GM21786 (cell line): ENCODE data around the gene NUDT17.
A peak's percentile ranks its signal among the peaks of the same experiment; 100 is the strongest.
"Not testable (repeated sequence)": the region's sequence is repeated elsewhere in the genome, so short reads cannot be mapped to it uniquely, and the experiment has no call there.

Experiments
- ATAC-seq: cut with Tn5 transposase; IDR thresholded peaks from one replicate; pipeline ENCODE4 v1.9.1; 2021; ENCODE audit not compliant: unreplicated experiment

The NUDT17 gene

DNA sequence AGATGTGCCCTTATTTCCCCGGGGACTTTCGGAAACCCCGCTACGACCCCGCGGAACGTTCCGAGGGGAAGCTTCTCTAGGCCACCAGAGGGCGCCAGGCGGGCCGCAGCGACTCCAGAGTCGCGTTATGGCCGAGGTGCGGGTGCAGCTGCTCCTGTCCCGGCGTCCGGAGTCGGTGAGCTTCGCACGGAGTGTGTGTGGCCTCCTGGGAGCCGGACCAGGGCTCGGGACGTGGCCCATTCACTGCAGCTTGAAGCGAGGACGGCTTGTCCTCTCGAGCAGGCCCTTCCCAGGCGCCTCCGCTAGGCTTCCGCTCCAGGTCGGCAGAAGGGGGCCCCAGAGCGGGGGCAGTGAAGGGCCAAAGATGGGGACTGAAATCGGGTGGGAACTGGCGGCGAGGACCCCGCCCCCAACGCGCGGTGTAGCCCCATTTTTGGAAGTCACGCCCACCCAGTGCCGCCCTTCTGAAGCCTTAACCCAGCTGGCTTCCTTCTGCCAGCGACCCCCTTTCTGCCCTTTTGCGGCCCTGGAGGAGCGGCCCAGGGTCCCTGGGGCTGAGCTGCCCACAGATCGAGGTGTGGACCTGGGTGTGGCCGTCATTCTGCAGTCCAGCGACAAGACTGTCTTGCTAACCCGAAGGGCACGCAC, at the start of gene NUDT17:
NUDT17 (plus strand) TSS at position 117 of the 648 bp plus-strand sequence; CDS start at position 128, 11 bp downstream.
- ATAC-seq, result peak; percentile 53

- no peak for ATAC-seq
Observed at GRCh38 chr1:145796753-145797152, 48.7 kb upstream of the NUDT17 start.

- no peak for ATAC-seq
Observed at GRCh38 chr1:145799806-145800205, 45.6 kb upstream of the NUDT17 start.

DNA sequence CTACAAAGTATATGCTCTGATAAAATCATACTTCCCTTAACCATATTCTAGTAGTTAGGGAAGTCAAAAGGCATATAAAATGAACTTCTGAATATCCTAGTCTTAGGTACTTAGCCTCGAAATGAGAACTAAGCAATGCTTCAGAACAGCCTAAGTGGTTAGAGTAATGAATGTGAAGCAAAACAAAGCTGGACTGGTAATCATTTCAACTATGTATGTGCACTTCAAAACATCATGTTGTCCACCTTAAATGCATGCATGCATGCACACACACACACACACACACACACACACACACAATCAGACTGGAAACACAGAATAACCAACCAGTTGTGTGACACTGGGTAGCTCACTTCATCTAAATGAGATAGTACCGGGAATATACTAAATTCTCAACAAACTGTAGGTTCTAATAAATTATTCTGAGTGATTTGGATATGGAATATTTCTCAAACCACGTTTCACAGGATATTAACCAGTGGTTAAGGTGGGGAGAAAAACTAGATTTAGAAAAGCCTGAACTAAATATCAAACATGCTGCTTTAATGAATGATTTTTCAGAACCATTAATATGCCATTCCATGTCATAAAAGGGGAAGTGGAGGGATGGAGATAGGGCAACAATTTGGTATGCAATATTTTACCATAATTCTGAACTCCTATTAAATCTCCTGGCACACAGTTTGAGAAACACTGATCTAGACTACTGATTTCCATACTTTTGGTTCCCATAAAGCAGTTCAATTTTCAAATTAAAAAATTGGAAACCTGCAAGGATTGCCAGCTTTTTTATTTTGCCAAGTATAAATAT, 41.0 kb upstream of the NUDT17 start:
- no peak for ATAC-seq

GRCh38 chr1:145805057-145805456, 40.4 kb upstream of the NUDT17 start:
- no peak for ATAC-seq

- ATAC-seq, result no peak
Observed at GRCh38 chr1:145806408-145806807, 39.0 kb upstream of the NUDT17 start.

- no peak for ATAC-seq
Observed at GRCh38 chr1:145806844-145807243, 38.6 kb upstream of the NUDT17 start.

GRCh38 chr1:145812977-145813810, 32.2 kb upstream of the NUDT17 start:
- not testable (repeated sequence) for ATAC-seq

GRCh38 chr1:145818095-145818494, 27.3 kb upstream of the NUDT17 start:
- ATAC-seq, result not testable (repeated sequence)

DNA sequence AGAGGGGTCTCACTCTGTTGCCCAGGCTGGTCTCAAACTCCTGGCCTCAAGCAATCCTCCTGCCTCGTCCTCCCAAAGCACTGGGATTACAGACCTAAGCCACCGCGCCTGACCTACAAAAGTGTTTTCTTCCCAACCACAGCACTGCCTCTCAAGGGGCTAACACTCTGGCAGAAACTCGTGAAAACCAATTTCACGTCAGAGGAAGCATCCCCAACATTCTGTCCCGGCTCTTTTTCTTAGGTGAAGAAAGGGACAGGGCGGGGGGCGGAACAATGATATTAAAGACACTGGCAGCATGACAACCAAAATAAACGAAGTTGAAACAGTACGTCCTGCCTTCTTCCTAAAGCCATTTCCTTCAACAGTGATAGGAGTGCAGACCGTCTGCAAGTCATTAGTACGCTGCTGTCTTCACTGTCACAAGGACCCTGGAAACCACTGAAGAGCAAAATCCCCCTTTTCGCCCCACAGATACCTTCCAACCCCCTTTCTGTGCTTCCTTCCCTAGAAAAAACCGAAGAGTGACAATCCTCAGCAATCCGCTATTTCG, 22.6 kb upstream of the NUDT17 start:
- ATAC-seq, result not testable (repeated sequence)

DNA sequence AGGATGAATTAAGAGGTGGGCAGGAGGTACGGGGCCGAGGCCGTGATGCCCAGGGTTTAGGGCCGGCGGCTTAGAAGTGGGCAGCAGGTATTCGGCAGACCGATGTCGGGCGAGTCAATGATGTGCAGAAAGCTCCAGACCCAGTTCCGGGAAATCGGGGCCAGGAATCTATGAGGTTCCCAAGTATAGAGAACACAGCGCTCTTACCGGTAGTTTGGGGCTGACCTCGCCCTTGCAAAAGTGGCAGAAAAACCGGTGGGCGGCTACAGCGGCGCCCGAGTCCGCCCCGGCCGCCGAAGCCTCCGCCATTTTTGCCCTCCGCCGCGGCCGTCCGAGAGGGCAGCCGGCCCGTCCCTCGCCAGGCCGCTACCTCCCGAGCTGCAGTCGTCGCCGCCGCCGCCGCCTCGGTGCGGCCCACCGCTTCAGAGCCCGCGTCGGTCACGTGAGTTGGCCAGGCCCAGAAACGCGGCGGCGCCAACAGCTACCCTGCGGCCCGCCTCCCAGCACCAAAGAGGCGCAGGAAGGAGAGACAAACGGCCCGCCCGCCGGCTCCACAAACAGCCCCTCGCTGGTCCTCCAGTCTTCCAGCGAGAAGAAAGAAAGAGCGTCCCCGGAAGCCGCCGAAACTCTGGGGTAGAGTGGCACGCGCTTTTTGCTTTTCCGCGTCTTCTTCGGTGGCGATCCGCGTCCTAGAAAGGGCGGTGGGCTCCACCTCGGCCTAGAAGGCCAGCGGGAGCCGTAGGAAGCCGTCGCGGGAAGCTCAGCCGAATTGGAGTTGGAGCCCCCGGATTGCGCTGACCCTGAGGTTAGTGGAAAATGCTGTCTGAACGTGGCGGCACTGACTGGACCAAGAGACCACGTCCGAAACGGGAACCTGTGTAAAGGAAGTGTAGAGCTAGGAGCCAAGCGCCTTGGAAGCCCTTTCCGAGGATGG, 21.6 kb upstream of the NUDT17 start, which contains the start of the genes POLR3C and RNF115:
POLR3C (plus strand) TSS at position 636 of the 934 bp plus-strand sequence. CDS start 1,577 bp downstream, outside the sequence.
RNF115 (minus strand) TSS at position 531 of the 934 bp plus-strand sequence; CDS start at position 309, 222 bp downstream.
- peak; percentile 77 for ATAC-seq

DNA sequence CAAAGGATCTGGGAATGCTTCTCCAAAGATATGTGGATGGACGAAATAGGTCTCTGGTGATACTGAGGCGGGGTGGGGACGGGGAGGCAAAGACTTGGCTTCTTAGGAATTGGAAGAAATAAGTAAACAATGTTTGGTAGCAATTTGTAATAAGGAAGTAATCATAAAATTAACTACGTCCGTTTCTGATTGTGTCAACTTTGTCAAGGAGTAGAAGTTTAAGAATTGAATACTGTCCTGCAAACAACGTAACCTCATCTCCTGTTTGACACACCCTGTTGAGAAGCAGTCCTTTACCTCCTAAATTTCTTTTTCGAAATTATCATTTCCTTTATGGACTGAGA, 21.0 kb upstream of the NUDT17 start:
- ATAC-seq, result no peak

GRCh38 chr1:145826030-145826429, 19.4 kb upstream of the NUDT17 start:
- ATAC-seq, result no peak

DNA sequence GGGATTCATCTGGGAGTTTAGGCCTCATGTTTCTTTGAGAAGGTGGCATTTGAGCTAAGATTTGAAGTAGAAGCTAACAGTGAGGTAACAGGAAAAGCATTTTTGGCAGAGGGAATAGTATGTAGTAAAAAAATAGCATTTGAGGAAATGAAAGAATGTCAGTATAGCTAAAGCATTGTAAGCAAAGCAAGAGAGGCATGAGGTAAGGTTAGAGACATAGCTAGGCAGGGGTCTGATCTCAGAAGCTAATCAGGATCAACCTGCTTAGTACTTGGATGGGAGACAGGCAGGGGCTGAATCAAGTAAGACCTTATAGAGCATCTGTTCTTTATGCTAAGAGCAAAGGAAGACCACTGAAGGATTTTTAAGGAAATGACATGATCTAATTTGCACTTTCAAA, 17.5 kb upstream of the NUDT17 start:
- no peak for ATAC-seq

GRCh38 chr1:145828367-145829026, 16.9 kb upstream of the NUDT17 start:
- no peak for ATAC-seq

DNA sequence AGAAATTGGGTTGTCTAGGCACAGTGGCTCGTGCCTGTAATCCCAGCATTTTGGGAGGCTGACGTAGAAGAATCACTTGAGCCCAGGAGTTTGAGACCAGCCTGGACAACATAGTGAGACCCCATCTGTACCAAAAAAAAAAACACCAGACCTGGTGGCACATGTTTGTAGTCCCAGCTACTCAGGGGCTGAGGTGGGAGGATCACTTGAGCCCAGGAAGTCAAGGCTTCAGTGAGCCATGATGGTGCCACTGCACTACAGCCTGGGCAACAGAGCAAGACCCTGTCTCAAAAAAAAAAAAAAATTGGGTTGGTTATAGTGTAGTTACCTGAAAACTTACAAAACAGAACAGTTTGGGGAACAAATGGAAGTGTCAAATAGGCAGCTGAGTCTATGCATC, 14.6 kb upstream of the NUDT17 start:
- not testable (repeated sequence) for ATAC-seq

- ATAC-seq, result no peak
Observed at GRCh38 chr1:145837656-145838055, 7.8 kb upstream of the NUDT17 start.

DNA sequence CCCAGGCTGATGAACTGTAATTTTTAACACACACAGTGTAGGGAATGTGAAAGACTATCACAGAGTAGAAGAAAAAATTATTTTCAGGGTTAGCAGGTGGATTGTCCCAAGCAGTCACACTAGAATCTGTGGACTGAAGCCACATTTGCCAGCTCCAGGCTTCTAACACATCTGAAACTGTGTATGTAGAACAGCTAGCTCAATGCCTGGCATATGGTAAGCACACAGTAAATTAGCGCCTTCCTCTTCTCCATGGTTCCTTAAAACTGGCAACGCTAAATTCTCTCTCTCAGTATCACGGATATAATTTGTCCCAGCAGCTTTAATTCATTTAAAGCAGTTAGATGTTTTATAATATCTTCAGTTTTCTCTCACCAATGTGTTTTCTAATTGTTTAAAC, 2.4 kb upstream of the NUDT17 start:
- ATAC-seq, result no peak

GRCh38 chr1:145845144-145845513, 301 bp upstream of the NUDT17 start:
- peak; percentile 76 for ATAC-seq
